Measurements from ENCODE around the gene G6PC3.
A peak's percentile ranks its signal among the peaks of the same experiment; 100 is the strongest.
"Not testable (repeated sequence)": the region's sequence is repeated elsewhere in the genome, so short reads cannot be mapped to it uniquely, and the experiment has no call there.

G6PC3 gene

DNA sequence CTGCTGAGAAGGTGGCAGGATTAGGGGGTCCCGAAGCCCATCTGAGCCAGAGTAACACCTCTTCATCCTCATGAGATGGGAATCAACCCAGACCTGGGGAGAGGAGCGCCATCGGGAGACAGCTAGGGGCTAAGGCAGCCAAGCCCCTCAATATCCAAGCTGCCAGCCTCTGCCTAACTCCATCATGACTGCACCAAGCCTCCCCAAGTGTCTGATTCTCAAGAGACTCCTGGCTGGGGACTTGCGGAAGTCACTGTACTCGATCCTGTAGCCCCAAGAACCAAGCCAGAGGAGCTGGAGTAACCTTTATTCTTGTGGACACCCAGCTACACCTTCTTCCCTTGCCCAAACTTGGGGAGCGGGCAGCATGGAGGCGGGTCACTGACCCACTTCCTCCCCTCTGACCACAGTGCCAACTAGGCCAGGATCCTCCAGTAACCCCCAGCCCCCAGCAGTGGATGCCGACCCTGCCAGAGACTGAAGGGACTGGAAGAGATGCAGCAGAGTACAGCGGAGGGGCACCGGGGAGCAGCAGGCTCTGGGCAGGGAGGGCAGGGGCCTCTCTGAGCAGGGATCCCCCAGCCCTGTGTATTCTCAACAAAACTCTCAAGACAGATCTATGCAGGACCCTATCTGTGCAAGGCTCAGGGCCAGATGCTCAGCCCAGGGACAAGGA, 39.6 kb downstream of the G6PC3 start:
- DNase-seq: no peak

DNA sequence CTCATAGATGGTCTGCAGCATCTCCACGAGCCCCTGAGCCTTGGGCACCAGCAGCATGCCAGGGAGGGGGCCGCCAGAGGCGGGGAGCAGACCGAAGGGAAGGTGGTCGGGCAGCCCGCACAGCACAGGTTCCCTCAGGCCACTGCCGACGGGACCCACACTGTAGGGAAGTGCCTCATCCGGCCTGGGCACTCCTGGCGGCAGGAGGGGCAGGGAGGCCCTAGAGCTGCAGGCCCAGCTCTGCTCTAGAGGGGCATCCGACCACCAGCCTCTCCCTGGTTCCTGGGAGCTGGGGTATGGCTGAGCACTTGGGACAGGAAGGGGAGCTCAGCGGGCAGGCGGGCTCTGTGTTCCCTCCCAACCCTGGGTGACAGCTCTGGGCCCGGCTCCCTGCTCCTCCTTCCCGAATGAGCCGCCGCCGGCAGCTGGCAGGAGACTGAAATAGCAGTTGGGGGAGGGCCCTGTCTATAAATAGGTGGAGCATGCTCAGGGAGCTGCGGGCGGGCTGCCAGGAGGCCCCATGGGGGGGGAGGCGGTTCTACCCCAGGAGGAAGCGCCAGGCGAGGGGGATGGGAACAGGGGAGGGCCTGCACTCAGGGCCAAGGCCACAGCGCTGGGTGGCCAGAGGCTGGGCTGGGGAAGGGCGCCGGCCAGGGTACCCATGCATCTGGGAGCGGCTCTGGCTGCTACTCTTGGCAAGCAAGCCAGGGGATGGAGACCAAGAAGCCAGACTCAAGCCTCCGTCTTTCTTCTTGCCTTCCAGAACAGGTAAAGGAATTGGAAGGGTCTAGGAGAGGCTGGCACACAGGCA, 40.5 kb downstream of the G6PC3 start:
- peak; percentile 93 for DNase-seq

DNA sequence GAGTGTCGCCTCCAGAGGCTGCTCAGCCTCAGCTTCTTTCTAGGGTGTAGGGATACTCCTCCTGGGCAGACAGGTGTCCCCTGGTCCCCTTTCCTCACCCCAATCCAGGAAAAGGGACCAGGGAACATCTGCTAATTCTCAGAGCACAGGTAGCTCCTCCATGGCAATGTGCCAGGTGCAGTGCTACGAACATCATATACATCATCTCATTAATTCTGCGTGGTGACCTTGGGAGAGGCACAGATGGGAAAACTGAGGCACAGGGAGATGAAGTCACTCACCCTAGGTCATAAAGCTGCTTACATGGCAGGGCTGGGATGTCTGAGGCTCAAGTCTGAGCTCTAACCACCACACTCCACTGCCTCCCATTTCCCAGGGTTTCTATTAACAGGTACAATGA, 41.2 kb downstream of the G6PC3 start:
- DNase-seq: no peak

DNA sequence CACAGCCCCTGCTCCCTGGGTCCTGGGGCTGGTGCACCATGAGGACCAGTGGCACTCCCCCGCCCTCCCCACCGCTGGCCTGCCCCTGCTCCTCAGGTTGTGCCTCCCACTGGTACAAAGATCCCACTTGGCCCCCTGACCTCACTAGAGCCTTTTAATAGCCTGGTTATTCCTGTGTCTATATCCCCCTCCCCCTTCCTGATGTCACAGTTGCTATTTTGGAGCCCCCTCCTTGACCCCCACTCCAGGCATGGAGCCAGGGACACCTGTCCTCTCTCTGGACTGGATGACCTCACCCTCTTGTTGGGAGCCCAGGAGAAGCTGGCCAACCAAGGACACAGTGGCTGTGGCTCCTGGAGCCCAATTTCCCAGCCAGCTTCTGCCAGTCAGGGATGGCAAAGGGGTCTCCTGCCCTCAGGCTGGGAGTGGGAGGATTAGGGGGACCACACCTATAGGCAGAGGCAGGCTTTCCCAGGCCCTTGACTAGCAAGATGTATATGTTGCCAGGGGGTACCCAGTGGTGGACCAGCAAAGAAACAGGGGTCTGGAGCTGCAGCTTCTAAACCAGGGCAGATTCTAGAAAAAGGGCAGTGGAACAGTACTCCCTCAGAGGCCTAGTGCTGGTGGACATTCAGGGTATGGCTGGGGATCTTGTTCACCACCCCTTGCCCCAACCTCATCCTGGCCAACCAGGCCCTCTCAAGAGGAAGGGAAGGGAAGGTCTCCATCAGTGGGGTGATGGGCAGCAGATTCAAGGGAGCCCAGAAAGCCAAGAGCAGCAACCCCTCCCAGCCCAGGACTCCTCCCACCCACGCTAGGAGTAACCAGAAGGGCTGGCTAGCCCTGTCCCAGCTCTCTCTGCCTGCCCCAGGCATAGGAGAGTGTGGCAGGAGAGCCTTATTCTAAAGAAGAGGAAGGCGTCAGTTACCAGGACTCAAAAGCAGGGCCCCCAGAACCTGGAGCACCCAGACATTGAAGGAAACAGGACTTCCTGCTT, 42.0 kb downstream of the G6PC3 start:
- DNase-seq: no peak

DNA sequence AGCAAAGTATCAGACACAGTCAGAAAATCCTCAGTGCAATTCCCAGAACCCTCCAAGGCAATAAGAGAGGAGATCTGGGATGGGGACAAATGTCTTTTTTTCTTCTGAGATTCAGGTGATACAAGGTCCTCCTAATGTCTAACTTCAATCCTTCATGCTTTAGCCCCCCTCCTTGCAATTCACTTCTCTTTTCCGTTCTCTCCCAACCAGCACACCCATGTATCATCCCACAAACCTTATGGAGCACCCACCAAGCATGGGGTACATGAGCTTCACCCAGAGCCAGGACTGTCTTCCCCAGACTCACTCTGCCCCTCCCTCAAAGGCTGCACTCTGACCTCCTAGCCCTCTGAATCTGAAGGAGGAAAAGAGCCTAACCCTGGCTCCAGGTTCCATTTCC, 42.8 kb downstream of the G6PC3 start:
- DNase-seq: no peak

DNA sequence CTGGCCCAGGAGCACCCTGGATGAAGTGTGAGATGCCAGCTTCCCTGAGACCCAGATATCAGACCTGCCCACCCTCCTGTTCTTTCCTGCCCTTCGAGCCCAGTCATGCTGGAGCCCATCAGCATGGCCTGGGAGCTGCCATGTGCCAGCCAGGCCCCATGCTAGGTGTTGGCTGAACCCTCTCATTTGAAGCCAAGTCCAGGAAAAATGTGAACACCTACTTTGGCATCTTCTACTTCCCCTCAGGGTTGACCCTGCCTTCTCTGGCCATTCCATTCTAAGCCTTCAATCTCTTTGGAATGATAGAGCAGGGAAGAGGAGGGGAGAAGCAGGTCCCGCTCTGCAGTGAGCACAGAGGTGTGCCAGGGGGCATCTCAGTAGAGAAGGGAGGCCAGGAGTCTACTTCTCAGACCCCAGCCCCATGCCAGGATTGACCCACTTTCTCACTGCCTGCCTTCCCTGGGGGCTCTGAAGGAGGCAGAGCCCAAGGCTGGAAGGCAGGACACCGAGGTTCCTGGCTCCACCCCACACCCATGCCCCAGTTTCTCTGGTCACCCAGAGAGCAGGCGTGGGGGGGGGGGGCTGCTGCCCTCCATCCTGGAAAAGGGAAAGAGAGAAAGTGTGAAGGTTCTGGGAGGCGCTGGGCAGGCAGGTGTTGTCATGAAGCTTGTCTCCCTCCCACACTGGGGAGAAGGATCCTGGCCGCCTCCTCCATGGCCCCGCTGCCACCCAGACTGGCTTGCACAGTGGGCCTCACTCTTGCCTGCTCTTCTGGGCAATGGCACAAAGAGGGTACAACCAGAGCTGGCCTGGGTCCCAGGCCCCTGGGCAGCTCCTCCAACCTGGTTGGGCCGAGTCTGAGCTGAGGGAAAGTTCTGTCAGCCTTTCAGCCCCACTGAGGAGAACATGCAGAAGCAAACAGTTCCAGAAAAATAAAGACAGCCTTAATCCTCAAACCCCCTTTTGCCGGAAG, 43.6 kb downstream of the G6PC3 start:
- no peak for DNase-seq

DNA sequence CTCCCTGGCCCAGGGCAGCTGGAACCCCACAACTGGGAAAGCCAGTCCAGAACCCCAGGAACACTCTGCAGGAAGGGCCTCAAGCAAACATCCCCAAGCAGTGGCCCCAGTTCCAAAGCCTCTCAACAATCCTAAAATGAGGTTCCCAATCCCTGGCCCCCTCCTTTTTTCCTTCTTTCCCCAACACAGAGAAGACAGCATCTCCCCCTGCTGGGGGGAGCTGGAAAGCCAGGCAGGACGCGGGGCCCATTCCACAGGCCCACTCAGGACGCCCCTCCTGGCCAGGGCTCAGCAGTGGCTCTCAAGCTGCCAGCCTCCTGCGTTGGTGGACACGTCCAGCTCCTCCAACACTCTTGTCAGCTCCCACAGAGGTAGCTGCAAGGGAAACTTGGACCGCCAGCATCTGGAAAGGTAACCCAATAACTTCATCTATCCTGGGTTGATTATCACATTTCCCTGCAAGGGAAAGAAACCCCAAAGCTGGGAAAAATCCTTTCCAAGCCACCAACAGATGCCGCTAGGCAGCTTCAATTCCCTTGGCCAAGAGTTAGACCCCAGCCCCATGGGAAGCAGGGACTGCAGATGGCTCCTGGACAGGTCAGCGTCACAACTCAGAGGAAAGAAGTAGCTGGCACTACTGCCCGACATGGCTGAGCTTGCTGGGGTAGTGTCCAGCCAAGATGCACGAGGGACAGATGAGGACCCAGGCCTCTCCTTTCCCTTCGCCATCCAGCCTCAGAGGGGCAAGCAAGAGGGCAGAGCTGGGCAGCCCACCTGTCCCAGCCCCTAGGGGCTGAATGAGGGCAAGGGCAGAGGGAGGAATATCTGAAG, 45.3 kb downstream of the G6PC3 start:
- DNase-seq: peak; percentile 42

DNA sequence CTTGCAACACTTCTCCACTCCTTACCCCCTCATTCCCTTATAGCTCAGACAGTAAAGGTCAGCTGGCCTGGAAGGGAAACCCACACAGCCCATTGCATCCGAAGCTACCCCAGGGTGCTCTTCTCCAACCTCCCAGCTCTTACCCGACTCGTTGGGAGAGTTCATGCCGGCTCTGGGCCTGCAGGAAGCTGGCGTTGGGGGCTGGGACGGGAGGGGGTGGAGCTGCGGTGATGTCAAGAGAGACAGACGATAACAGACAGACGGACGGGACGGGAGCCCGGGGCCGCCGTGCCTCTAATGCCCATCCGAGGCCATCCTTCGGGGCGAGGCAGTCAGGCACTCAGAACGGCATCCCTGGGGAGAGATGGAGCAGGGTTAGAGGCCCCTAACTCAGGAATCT, 46.8 kb downstream of the G6PC3 start:
- no peak for DNase-seq

DNA sequence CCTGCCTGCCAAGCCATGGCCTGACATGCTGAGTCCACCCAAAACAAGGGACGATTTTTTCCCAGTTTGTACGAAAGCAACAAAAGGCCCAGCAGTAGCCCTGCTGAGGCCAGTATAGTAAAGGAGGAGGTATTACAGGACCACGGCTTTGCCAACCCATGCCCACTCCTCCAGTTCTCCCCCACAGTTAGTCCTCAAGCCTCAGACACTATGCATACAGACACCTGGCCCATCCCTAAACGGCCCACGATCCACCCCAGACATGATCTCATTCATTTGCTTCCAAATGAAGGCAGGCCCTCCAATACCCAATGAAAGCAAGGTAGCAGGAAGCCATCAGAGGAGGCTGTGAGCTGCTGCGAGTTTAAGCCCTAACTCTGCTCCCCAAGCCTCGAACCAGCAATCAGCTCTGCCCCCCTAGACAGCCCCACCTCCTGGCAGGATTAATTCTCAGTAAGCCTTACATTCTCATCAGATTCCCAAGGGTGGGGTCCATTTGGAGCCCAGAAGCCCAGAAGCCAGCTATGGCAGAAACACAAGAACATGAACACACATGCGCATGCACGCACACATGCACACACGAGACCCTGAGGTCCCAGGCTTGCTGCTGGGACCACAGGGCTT, 48.0 kb downstream of the G6PC3 start:
- no peak for DNase-seq

DNA sequence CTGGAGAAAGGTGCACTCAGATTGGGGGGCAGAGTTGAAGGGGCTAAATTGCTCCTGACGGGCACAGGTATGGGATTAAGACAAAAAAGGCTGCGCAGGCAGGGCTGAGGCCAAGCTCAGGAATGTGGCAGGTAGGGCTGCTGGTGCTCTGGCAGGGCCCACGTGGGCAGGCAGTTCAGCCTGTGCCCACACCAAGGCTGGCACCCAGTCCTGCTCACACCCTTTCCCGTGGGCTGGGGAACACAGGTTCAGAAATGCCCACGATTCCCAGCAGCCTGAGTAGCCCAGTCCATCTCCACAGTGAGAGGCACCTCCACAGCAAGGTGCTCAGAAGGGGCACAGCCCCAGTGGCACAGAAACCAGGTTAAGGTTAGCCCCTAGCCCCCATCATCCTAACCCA, 48.5 kb downstream of the G6PC3 start:
- DNase-seq: no peak

DNA sequence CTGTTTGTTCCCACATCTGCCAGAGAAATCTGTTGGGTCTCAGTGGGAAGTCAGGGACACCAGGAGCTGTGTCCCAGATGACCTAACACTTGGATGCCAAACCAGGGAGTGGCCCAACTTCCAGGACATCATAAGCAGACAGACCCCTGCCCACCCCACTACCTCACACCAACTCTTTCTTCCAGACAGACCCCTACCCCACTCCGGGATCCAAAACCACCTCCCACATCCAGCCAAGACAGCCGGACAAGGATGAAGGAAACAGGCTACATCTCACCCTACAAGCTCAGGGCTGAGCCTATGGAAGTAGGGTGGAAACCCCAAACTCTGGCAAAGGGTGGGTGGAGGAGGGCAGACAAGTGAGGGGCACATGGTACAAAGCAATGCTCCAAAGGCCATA, 49.3 kb downstream of the G6PC3 start:
- DNase-seq: no peak

DNA sequence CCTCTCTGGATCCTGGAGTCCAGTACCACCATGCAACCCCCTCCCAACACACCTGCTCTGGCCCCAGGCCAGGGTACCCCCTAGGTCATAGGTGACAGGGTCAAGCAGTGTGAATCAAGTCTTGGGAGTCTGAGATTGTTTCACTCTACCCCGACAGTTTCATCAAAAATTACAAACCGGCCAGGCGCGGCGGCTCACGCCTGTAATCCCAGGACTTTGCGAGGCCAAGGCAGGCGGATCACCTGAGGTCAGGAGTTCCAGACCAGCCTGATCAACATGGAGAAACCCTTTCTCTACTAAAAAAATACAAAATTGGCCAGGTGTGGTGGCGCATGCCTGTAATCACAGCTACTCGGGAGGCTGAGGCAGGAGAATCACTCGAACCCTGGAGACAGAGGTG, 49.7 kb downstream of the G6PC3 start:
- not testable (repeated sequence) for DNase-seq

DNA sequence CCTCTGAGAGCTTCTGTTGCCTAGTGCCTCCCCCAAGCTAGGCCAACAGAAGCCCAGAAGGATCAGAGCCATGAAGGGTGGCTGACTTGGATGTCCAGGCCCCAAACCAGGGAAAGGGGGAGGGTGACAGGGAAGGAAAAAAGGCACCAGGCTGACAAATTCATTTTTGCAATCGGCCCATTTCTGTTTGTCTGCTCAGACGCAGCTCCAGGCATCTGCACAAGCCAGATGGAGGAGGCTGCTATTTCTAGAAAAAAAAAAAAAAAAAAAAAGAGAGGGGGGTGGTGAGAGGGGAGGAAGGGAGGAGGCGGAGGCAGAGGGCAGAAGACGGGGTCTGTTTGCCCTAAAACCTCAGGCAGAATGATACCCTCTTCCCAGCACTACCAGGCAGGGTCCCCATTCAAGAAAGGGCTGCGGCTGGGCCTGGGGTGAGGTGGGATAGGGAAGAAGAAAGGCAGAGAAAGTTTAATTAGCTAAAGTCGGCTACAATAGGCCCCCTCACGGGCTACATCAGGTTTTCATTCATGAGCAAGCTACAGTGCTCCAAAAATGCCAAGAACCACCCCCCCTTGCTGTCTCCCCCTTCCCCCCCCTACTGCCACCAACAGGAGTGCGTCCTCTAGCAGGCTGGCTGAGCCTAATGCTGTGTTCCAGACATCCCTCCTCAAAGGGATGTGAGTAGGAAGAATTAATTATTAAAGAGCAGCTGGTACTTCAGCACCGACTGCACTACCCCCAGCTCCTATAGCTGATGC, 50.5 kb downstream of the G6PC3 start:
- no peak for DNase-seq

DNA sequence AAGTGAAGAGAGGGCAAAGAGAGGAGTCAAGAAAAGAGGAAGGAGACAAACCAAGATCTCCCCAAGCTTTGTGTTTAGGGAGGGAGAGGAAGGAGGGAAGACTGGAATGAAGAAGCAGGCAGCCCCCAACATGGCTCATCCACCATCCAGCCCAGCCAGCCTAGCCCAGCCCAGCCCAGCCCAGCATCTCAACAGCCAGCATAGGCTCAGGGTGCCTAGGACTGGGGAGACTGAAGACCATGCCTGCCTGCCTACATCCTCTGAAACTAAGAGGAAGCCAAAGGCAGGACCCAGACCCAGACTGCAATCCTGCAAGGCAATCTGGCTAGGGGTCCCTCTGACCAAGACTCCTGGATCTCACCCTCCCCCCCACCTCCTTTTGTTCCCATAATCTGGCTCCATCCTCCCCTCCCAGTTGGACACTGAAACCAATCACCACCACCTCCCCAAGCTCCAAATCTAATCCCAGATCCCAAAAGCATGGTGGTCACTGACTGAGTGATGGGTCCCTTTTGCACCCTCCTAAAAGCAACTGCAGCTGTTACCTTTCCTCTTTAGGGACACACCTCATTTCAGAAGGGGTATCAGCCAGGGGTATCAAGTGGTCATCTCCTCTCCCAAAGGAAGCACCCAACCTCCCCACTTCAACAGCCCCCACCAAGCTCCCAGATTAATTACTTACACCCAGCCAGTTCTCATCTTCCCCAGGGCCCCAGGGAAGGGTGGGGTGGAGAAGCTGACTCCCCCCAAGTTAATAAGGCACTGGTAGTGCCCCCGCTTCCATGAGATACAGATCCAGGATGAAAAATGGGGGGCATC, 51.7 kb downstream of the G6PC3 start:
- no peak for DNase-seq

DNA sequence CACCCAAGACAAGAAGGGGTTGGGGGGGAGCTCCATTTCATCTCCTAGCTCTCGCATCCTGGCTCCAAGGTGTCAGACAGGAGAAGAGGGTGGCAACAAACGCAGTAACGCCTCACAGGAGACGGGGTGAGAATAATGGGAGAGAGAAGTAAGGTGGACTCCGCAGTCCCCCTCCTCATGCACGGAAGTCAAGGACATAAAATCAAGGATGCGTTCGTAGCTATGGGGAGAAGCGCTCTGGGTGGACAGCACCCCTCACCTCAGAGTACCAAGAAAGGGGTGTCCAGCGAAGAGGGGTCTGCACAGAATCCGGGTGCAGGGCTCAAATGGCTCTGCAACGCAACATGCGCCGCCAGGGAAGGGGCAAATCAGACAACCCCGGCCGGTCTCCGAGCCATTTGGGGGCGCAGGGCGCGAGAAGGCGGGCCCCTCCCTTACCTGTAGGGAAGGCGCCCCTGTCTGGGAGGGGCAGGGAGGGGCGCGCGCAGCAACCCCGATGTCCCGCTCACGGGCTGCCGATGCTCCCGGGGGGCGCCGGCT, 52.4 kb downstream of the G6PC3 start:
- no peak for DNase-seq

DNA sequence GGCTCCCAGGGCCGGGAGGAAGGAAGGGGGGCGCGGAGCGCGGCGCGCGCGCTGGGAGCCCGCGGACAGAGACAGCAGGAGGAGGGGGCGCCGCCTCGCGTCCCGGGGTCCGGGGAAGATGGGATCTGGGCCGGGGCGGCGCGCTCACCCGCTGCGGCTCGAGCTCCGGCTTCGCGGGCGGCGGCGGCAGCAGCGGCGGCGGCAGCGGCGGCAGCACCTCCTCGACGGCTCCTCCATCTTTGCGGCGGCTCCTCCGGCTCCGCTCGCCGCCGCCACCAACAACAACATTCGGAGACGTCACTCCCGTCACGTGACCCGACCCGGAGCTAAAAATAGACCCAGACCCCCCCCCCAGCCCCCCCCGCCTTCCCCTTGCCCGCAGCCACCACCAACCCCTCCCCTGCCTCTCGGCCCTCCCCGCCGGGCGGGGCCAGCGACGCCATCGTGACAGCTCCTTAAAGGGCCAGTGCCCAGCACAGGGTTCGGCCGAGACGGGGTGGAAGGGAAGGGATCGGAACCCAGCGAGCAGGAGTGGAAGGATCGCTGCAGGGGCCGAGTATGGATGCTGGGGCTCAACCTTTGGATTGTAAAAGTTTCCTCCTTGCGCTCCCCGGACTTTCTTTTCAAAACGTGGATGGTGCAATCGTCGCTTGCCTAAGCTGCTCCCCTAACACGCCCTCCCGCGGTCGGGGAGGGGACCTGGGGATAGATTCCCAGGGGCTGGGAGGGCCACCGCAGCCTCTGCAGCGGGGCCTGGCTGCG, 53.0 kb downstream of the G6PC3 start, which contains the start of gene HDAC5:
Gene HDAC5, minus strand, starts transcription at position 286 of the 762 bp plus-strand sequence. CDS start 6,126 bp downstream, outside the sequence.
- DNase-seq: peak; percentile 95

DNA sequence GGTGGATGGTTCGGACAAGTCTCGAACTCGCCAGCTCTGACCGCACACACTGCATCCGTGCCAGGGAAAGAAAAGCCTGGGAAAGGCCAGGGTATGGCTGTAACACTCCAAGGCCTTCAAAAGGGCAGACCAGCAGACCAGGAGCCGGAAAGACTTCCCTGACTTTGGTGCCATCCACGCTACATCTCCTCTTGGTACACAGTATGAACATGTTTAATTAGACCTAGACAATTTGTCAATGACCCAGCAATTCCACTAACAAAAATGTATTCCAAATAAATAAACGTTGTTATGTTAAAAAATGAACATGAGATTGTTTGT, 53.5 kb downstream of the G6PC3 start:
- no peak for DNase-seq

All from fibroblast of skin of right quadriceps (primary cell).